Measurements from ENCODE around the gene MAPKBP1.

Gene MAPKBP1

GRCh38 chr15:41797201-41797944 is 23.1 kb downstream of the MAPKBP1 start:
- ChIA-PET POLR2A (ENCODE audit: low non-redundant PET) (interaction anchor here (0.6 kb wide), 1 partner anchor 35 kb away, joined by 3 read pairs; no protein-coding TSS in a partner anchor), CTCF (interaction anchor here (0.8 kb wide), 2 partner anchors 9 to 66 kb away, joined by 3 to 5 read pairs; no protein-coding TSS in a partner anchor)
- TF ChIP-seq CTCF (conservative IDR thresholded peaks at IDR 0.05; ENCODE audit: low read depth): no peak
- peak overlapping the region; percentile 60 for H3K27ac ChIP-seq
- DNase-seq (ENCODE audit: low spot score): no peak

GRCh38 chr15:41798607-41799487 is 24.6 kb downstream of the MAPKBP1 start:
- TF ChIP-seq CTCF (conservative IDR thresholded peaks at IDR 0.05; ENCODE audit: low read depth): no peak
- DNase-seq (ENCODE audit: low spot score): peak; percentile 39
- peak overlapping the region; percentile 60 for H3K27ac ChIP-seq
- POLR2A ChIA-PET (ENCODE audit: low non-redundant PET): no interaction called here
- CTCF ChIA-PET: no interaction called here

- POLR2A ChIA-PET (ENCODE audit: low non-redundant PET): no interaction called here
- no peak for DNase-seq (ENCODE audit: low spot score)
- CTCF ChIA-PET: no interaction called here
- H3K27ac ChIP-seq: peak overlapping the region; percentile 58
- no peak for TF ChIP-seq CTCF (conservative IDR thresholded peaks at IDR 0.05; ENCODE audit: low read depth)
Observed at GRCh38 chr15:41799488-41799805, 25.2 kb downstream of the MAPKBP1 start.

- peak overlapping the region; percentile 75 for H3K27ac ChIP-seq
- TF ChIP-seq CTCF (conservative IDR thresholded peaks at IDR 0.05; ENCODE audit: low read depth): no peak
- ChIA-PET POLR2A (ENCODE audit: low non-redundant PET) (interaction anchor here (0.5 kb wide), 1 partner anchor 24 kb away, joined by 3 read pairs; no protein-coding TSS in a partner anchor), CTCF (interaction anchor here (0.6 kb wide), 2 partner anchors 12 to 17 kb away, joined by 3 to 5 read pairs; no protein-coding TSS in a partner anchor)
- no peak for DNase-seq (ENCODE audit: low spot score)
Observed at GRCh38 chr15:41801185-41801584, 26.9 kb downstream of the MAPKBP1 start.

GRCh38 chr15:41801850-41802455 is 27.7 kb downstream of the MAPKBP1 start:
- ChIA-PET POLR2A (ENCODE audit: low non-redundant PET) (no interaction called here), CTCF (interaction anchor here (0.9 kb wide), 1 partner anchor 10 kb away, joined by 3 read pairs; no protein-coding TSS in a partner anchor)
- no peak for DNase-seq (ENCODE audit: low spot score)
- TF ChIP-seq CTCF (conservative IDR thresholded peaks at IDR 0.05; ENCODE audit: low read depth): no peak
- peak overlapping the region; percentile 75 for H3K27ac ChIP-seq

- peak overlapping the region; percentile 97 for H3K27ac ChIP-seq
- TF ChIP-seq CTCF (conservative IDR thresholded peaks at IDR 0.05; ENCODE audit: low read depth): no peak
- CTCF ChIA-PET: interaction anchor here (0.7 to 1.4 kb wide), 2 partner anchors 29 to 30 kb away, joined by 5 to 7 read pairs; partner anchors contain the start of gene MAPKBP1
- DNase-seq (ENCODE audit: low spot score): peak; percentile 92
- POLR2A ChIA-PET (ENCODE audit: low non-redundant PET): no interaction called here
Observed at GRCh38 chr15:41804361-41804760, 30.1 kb downstream of the MAPKBP1 start.
